ENCODE measurements around the gene ATP6V0E2. TPM values are rescaled to one million over a fixed set of nuclear protein-coding genes. Genes with fewer than 3 reads are reported as not detected.

Gene ATP6V0E2
- total RNA-seq, 1 donor from 2014 or later = 16.0 TPM

GRCh38 chr7:149843566-149843965 is 30.2 kb upstream of the ATP6V0E2 start:
- Mint-ChIP-seq H3K4me1 (ENCODE audit: low read depth, unreplicated experiment) (peaks cover 1% of the 10 kb centered on the region), H3K36me3 (ENCODE audit: low read depth, unreplicated experiment) (peaks cover 12% of the 10 kb centered on the region), H3K27me3 (ENCODE audit: low read depth, unreplicated experiment) (peaks cover 3% of the 10 kb centered on the region), H3K4me3 (ENCODE audit: unreplicated experiment) (no peak overlapping the region), H3K9me3 (ENCODE audit: unreplicated experiment) (no peaks in the 10 kb centered on the region), H3K27ac (ENCODE audit: unreplicated experiment) (no peak overlapping the region)
- TF ChIP-seq EZH2 (IDR thresholded peaks at IDR 0.05; ENCODE audit: insufficient read depth, low read length) (no peak), CTCF (IDR thresholded peaks at IDR 0.05; ENCODE audit: insufficient read depth, low read depth, low read length) (no peak)
- no peak for DNase-seq (ENCODE audit: low read depth)
- Histone ChIP-seq H3K4me1 (ENCODE audit: insufficient read depth, low read length) (peaks cover 5% of the 10 kb centered on the region), H3K36me3 (ENCODE audit: insufficient read depth, low read length) (no peaks in the 10 kb centered on the region), H3K27ac (ENCODE audit: low read depth, low read length) (no peak overlapping the region), H3K4me3 (ENCODE audit: insufficient read depth, low read depth, low read length) (no peak overlapping the region), H2AFZ (ENCODE audit: low read depth, low read length) (no peak overlapping the region), H3K79me2 (ENCODE audit: insufficient read depth, low read length) (peaks cover 13% of the 10 kb centered on the region), H3K9ac (ENCODE audit: low read length) (no peak overlapping the region), H3K9me3 (ENCODE audit: insufficient read depth, low read depth, low read length) (no peaks in the 10 kb centered on the region), H3K27me3 (ENCODE audit: insufficient read depth, low read length) (no peaks in the 10 kb centered on the region), H4K20me1 (ENCODE audit: insufficient read depth, low read length) (no peaks in the 10 kb centered on the region), H3K4me2 (ENCODE audit: low read length) (no peak overlapping the region)
- no peak for FAIRE-seq

- H3K4me2 ChIP-seq (ENCODE audit: low read length) = no peak overlapping the region
- H3K9ac ChIP-seq (ENCODE audit: low read length) = no peak overlapping the region
- Mint-ChIP-seq H3K36me3 (ENCODE audit: low read depth, unreplicated experiment) (peaks cover 14% of the 10 kb centered on the region), H3K27me3 (ENCODE audit: low read depth, unreplicated experiment) (peaks cover 3% of the 10 kb centered on the region), H3K4me1 (ENCODE audit: low read depth, unreplicated experiment) (peaks cover 1% of the 10 kb centered on the region), H3K27ac (ENCODE audit: unreplicated experiment) (no peak overlapping the region), H3K9me3 (ENCODE audit: unreplicated experiment) (no peaks in the 10 kb centered on the region), H3K4me3 (ENCODE audit: unreplicated experiment) (no peak overlapping the region)
- no peak for DNase-seq (ENCODE audit: low read depth)
- H2AFZ ChIP-seq (ENCODE audit: low read depth, low read length) = no peak overlapping the region
- no peak overlapping the region for H3K4me3 ChIP-seq (ENCODE audit: insufficient read depth, low read depth, low read length)
- H4K20me1 ChIP-seq (ENCODE audit: insufficient read depth, low read length) = no peaks in the 10 kb centered on the region
- FAIRE-seq = no peak
- no peaks in the 10 kb centered on the region for H3K36me3 ChIP-seq (ENCODE audit: insufficient read depth, low read length)
- no peaks in the 10 kb centered on the region for H3K27me3 ChIP-seq (ENCODE audit: insufficient read depth, low read length)
- H3K4me1 ChIP-seq (ENCODE audit: insufficient read depth, low read length) = peaks cover 1% of the 10 kb centered on the region
- peaks cover 5% of the 10 kb centered on the region for H3K79me2 ChIP-seq (ENCODE audit: insufficient read depth, low read length)
- TF ChIP-seq EZH2 (IDR thresholded peaks at IDR 0.05; ENCODE audit: insufficient read depth, low read length) (no peak), CTCF (IDR thresholded peaks at IDR 0.05; ENCODE audit: insufficient read depth, low read depth, low read length) (no peak)
- no peak overlapping the region for H3K27ac ChIP-seq (ENCODE audit: low read depth, low read length)
- no peaks in the 10 kb centered on the region for H3K9me3 ChIP-seq (ENCODE audit: insufficient read depth, low read depth, low read length)
Measured at GRCh38 chr7:149844445-149844844, 29.3 kb upstream of the ATP6V0E2 start.

- Histone ChIP-seq H3K27ac (ENCODE audit: low read depth, low read length) (no peak overlapping the region), H4K20me1 (ENCODE audit: insufficient read depth, low read length) (no peaks in the 10 kb centered on the region), H3K4me3 (ENCODE audit: insufficient read depth, low read depth, low read length) (no peak overlapping the region), H2AFZ (ENCODE audit: low read depth, low read length) (no peak overlapping the region), H3K9ac (ENCODE audit: low read length) (no peak overlapping the region), H3K27me3 (ENCODE audit: insufficient read depth, low read length) (no peaks in the 10 kb centered on the region), H3K4me1 (ENCODE audit: insufficient read depth, low read length) (no peaks in the 10 kb centered on the region), H3K36me3 (ENCODE audit: insufficient read depth, low read length) (no peaks in the 10 kb centered on the region), H3K79me2 (ENCODE audit: insufficient read depth, low read length) (no peaks in the 10 kb centered on the region), H3K9me3 (ENCODE audit: insufficient read depth, low read depth, low read length) (no peaks in the 10 kb centered on the region), H3K4me2 (ENCODE audit: low read length) (no peak overlapping the region)
- H3K4me1 Mint-ChIP-seq (ENCODE audit: low read depth, unreplicated experiment) = peaks cover 6% of the 10 kb centered on the region
- no peaks in the 10 kb centered on the region for H3K9me3 Mint-ChIP-seq (ENCODE audit: unreplicated experiment)
- no peak overlapping the region for H3K27ac Mint-ChIP-seq (ENCODE audit: unreplicated experiment)
- DNase-seq (ENCODE audit: low read depth) (no peak), FAIRE-seq (no peak)
- H3K27me3 Mint-ChIP-seq (ENCODE audit: low read depth, unreplicated experiment) = peaks cover 8% of the 10 kb centered on the region
- no peak for TF ChIP-seq EZH2 (IDR thresholded peaks at IDR 0.05; ENCODE audit: insufficient read depth, low read length)
- no peak for TF ChIP-seq CTCF (IDR thresholded peaks at IDR 0.05; ENCODE audit: insufficient read depth, low read depth, low read length)
- H3K36me3 Mint-ChIP-seq (ENCODE audit: low read depth, unreplicated experiment) = peaks cover 14% of the 10 kb centered on the region
- no peak overlapping the region for H3K4me3 Mint-ChIP-seq (ENCODE audit: unreplicated experiment)
Measured at GRCh38 chr7:149845257-149845980, 28.4 kb upstream of the ATP6V0E2 start.

All from astrocyte (in vitro differentiated cells and primary cell).